Femur (tissue), 1 donor: ENCODE data around the gene POLR2E.

Experiments used
- DNase-seq: peaks from one replicate; pipeline ENCODE4 v3.0.0-alpha.2; 2017

POLR2E gene

GRCh38 chr19:1093330-1093729 is 1.8 kb downstream of the POLR2E start:
- no peak for DNase-seq

- DNase-seq = no peak
These were observed 3.5 kb downstream of the POLR2E start for GRCh38 chr19:1091544-1092175.

- no peak for DNase-seq
These were observed 4.2 kb downstream of the POLR2E start for GRCh38 chr19:1090731-1091543.

- DNase-seq = no peak
These were observed 5.3 kb downstream of the POLR2E start for GRCh38 chr19:1089891-1090290.

- DNase-seq = no peak
These were observed 5.9 kb downstream of the POLR2E start for GRCh38 chr19:1089126-1089771.

GRCh38 chr19:1088416-1089010 is 6.7 kb downstream of the POLR2E start:
- no peak for DNase-seq

- peak; percentile 72 for DNase-seq
These were observed 7.3 kb downstream of the POLR2E start for GRCh38 chr19:1087813-1088415.

GRCh38 chr19:1086613-1087012 is 8.6 kb downstream of the POLR2E start:
- no peak for DNase-seq

- no peak for DNase-seq
These were observed 9.3 kb downstream of the POLR2E start for GRCh38 chr19:1085676-1086442.

- DNase-seq = no peak
These were observed 10.0 kb downstream of the POLR2E start for GRCh38 chr19:1085053-1085658.

- no peak for DNase-seq
These were observed 10.9 kb downstream of the POLR2E start for GRCh38 chr19:1084024-1084868.

GRCh38 chr19:1082928-1083816 is 12.0 kb downstream of the POLR2E start:
- DNase-seq = no peak

GRCh38 chr19:1082165-1082927 is 12.8 kb downstream of the POLR2E start:
- DNase-seq = peak; percentile 64

- DNase-seq = no peak
These were observed 13.6 kb downstream of the POLR2E start for GRCh38 chr19:1081301-1082164.

GRCh38 chr19:1080360-1081161 is 14.6 kb downstream of the POLR2E start:
- DNase-seq = no peak

GRCh38 chr19:1079566-1080111 is 15.5 kb downstream of the POLR2E start:
- DNase-seq = no peak

GRCh38 chr19:1076951-1077350 is 18.2 kb downstream of the POLR2E start:
- peak; percentile 67 for DNase-seq
